ENCODE results near the gene ANKS3.
"Not testable (repeated sequence)": the region's sequence is repeated elsewhere in the genome, so short reads cannot be mapped to it uniquely, and the experiment has no call there.

ANKS3 gene

GRCh38 chr16:4651827-4652226 lies 82.2 kb downstream of the ANKS3 start:
- no peaks in the 10 kb centered on the region for H3K9me3 ChIP-seq (ENCODE audit: control insufficient read depth, low read length)
- no peak overlapping the region for H3K27ac ChIP-seq (ENCODE audit: low read depth, low read length, severe bottlenecking)
- no peaks in the 10 kb centered on the region for H3K4me1 ChIP-seq (ENCODE audit: control insufficient read depth, insufficient read depth, low read length, poor library complexity, severe bottlenecking)
- H3K4me3 ChIP-seq (ENCODE audit: extremely low read depth, insufficient read depth, low read length, poor library complexity, severe bottlenecking), result no peak overlapping the region
- WGBS, 2 experiments (ENCODE audit: insufficient coverage in 2 of 2), result 97 to 99% methylated on average over 13 of the region's 13 CpGs
- peaks cover 82% of the 10 kb centered on the region for H3K36me3 ChIP-seq (ENCODE audit: control insufficient read depth, insufficient read depth, low read length)

- 88 to 90% methylated on average over 11 to 13 of the region's 15 CpGs for WGBS, 2 experiments (ENCODE audit: insufficient coverage in 2 of 2)
- peaks cover 85% of the 10 kb centered on the region for H3K36me3 ChIP-seq (ENCODE audit: control insufficient read depth, insufficient read depth, low read length)
- H3K4me1 ChIP-seq (ENCODE audit: control insufficient read depth, insufficient read depth, low read length, poor library complexity, severe bottlenecking); H3K9me3 ChIP-seq (ENCODE audit: control insufficient read depth, low read length); H3K4me3 ChIP-seq (ENCODE audit: extremely low read depth, insufficient read depth, low read length, poor library complexity, severe bottlenecking); H3K27ac ChIP-seq (ENCODE audit: low read depth, low read length, severe bottlenecking): not testable (repeated sequence)
Observed at GRCh38 chr16:4650443-4651074, 83.5 kb downstream of the ANKS3 start.

GRCh38 chr16:4649744-4650442 lies 84.2 kb downstream of the ANKS3 start:
- H3K36me3 ChIP-seq (ENCODE audit: control insufficient read depth, insufficient read depth, low read length), result peaks cover 84% of the 10 kb centered on the region
- 95 to 96% methylated on average over 20 to 24 of the region's 25 CpGs for WGBS, 2 experiments (ENCODE audit: insufficient coverage in 2 of 2)
- no peak overlapping the region for H3K27ac ChIP-seq (ENCODE audit: low read depth, low read length, severe bottlenecking)
- no peak overlapping the region for H3K4me3 ChIP-seq (ENCODE audit: extremely low read depth, insufficient read depth, low read length, poor library complexity, severe bottlenecking)
- peaks cover 3% of the 10 kb centered on the region for H3K9me3 ChIP-seq (ENCODE audit: control insufficient read depth, low read length)
- no peaks in the 10 kb centered on the region for H3K4me1 ChIP-seq (ENCODE audit: control insufficient read depth, insufficient read depth, low read length, poor library complexity, severe bottlenecking)

GRCh38 chr16:4648917-4649316 lies 85.2 kb downstream of the ANKS3 start:
- 93 to 95% methylated on average over 11 to 12 of the region's 13 CpGs for WGBS, 2 experiments (ENCODE audit: insufficient coverage in 2 of 2)
- Histone ChIP-seq H3K4me3 (ENCODE audit: extremely low read depth, insufficient read depth, low read length, poor library complexity, severe bottlenecking) (no peak overlapping the region), H3K27ac (ENCODE audit: low read depth, low read length, severe bottlenecking) (no peak overlapping the region), H3K9me3 (ENCODE audit: control insufficient read depth, low read length) (peaks cover 3% of the 10 kb centered on the region), H3K36me3 (ENCODE audit: control insufficient read depth, insufficient read depth, low read length) (peaks cover 76% of the 10 kb centered on the region), H3K4me1 (ENCODE audit: control insufficient read depth, insufficient read depth, low read length, poor library complexity, severe bottlenecking) (no peaks in the 10 kb centered on the region)

GRCh38 chr16:4647644-4647980 lies 86.5 kb downstream of the ANKS3 start:
- H3K4me1 ChIP-seq (ENCODE audit: control insufficient read depth, insufficient read depth, low read length, poor library complexity, severe bottlenecking), result no peaks in the 10 kb centered on the region
- H3K36me3 ChIP-seq (ENCODE audit: control insufficient read depth, insufficient read depth, low read length), result peaks cover 73% of the 10 kb centered on the region
- WGBS, 2 experiments (ENCODE audit: insufficient coverage in 2 of 2), result 91 to 96% methylated on average over 8 of the region's 8 CpGs
- H3K4me3 ChIP-seq (ENCODE audit: extremely low read depth, insufficient read depth, low read length, poor library complexity, severe bottlenecking), result no peak overlapping the region
- H3K9me3 ChIP-seq (ENCODE audit: control insufficient read depth, low read length), result peaks cover 3% of the 10 kb centered on the region
- H3K27ac ChIP-seq (ENCODE audit: low read depth, low read length, severe bottlenecking), result no peak overlapping the region

- H3K36me3 ChIP-seq (ENCODE audit: control insufficient read depth, insufficient read depth, low read length), result peaks cover 67% of the 10 kb centered on the region
Observed at GRCh38 chr16:4646773-4647643, 87.1 kb downstream of the ANKS3 start.

More at GRCh38 chr16:4646773-4647643, 87.1 kb downstream of the ANKS3 start:
- Histone ChIP-seq H3K9me3 (ENCODE audit: control insufficient read depth, low read length) (peaks cover 3% of the 10 kb centered on the region), H3K27ac (ENCODE audit: low read depth, low read length, severe bottlenecking) (no peak overlapping the region), H3K4me3 (ENCODE audit: extremely low read depth, insufficient read depth, low read length, poor library complexity, severe bottlenecking) (no peak overlapping the region), H3K4me1 (ENCODE audit: control insufficient read depth, insufficient read depth, low read length, poor library complexity, severe bottlenecking) (no peaks in the 10 kb centered on the region)
- 98 to 99% methylated on average over 20 to 22 of the region's 22 CpGs for WGBS, 2 experiments (ENCODE audit: insufficient coverage in 2 of 2)
